Measurements from ENCODE around the gene CLPX.

DNA sequence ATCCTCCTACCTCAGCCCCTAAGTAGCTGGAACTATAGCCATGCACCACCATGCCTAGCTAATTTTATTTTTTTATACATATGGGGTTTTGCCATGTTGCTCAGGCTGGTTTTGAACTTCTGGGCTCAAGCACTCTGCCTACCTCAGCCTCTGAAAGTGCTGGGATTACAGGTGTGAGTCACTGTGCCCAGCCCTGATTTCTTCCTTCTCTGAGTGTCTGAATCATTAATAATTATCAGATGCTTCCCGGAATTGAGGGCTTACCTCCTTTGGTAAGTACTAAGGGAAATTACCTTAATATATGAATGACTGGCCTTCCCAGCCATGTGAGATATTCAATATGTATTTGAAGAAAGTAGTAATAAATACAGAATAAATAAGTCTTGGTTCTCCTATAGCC is 7.2 kb downstream of the CLPX start:
- TF ChIP-seq, protein P1, sequence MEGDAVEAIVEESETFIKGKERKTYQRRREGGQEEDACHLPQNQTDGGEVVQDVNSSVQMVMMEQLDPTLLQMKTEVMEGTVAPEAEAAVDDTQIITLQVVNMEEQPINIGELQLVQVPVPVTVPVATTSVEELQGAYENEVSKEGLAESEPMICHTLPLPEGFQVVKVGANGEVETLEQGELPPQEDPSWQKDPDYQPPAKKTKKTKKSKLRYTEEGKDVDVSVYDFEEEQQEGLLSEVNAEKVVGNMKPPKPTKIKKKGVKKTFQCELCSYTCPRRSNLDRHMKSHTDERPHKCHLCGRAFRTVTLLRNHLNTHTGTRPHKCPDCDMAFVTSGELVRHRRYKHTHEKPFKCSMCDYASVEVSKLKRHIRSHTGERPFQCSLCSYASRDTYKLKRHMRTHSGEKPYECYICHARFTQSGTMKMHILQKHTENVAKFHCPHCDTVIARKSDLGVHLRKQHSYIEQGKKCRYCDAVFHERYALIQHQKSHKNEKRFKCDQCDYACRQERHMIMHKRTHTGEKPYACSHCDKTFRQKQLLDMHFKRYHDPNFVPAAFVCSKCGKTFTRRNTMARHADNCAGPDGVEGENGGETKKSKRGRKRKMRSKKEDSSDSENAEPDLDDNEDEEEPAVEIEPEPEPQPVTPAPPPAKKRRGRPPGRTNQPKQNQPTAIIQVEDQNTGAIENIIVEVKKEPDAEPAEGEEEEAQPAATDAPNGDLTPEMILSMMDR (IDR thresholded peaks at IDR 0.05) = no peak
- no peak for TF ChIP-seq POLR2A (IDR thresholded peaks at IDR 0.05)
